ENCODE measurements around the gene DGKH.
A peak's percentile ranks its signal among the peaks of the same experiment; 100 is the strongest.

Gene DGKH

GRCh38 chr13:42048342-42048683 lies at the start of gene DGKH:
TSS of gene DGKH (plus strand) at chr13:42048648. CDS start at chr13:42048774, 126 bp downstream.
- DNase-seq (ENCODE audit: low read depth in 2 of 2) = no peak

- DNase-seq (ENCODE audit: low read depth in 2 of 2) = no peak
Observed at GRCh38 chr13:42000846-42001245, 47.6 kb upstream of the DGKH start.

DNA sequence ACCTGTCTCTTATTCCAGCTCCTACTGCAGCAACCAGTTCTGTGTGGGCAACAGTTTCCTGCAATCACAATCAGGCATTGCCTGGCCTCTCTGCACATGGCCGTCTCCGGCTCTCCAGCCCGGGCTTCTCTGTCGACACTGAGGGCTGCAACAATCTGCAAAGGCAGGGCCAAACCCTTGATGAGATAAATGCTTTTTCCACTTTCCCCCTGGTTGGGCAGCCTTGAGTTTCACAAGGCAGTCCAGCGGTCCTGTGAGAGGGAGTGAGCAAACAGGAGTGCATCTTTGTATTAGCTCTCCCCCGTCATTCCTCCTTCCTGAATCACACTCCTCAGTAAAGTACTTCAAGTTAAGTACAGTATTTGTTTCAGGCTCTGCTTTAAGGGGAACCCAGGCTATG lies 46.9 kb upstream of the DGKH start:
- no peak for DNase-seq (ENCODE audit: low read depth in 2 of 2)

DNA sequence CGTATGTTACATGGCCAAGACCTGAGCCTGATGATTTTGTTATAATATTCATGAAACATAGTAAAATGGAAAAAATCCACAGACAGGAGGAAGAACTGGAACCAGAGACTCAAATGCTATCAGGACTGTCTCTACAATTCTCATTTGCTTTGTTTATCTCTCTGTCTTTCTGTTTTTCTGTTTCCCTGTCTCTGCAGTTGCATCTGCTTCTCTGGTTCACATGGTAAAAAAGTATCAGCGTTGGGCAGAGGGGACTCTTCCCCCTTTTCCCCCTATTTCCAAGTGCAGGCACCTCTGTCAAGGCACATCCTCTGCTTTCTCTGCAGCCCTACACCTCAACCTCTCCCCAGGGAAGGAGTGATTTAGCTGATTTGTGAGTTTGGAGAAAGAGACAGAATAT lies 46.4 kb upstream of the DGKH start:
- DNase-seq (ENCODE audit: low read depth in 2 of 2) = no peak

GRCh38 chr13:42007844-42008243 lies 40.6 kb upstream of the DGKH start:
- no peak for DNase-seq (ENCODE audit: low read depth in 2 of 2)

- DNase-seq (ENCODE audit: low read depth in 2 of 2) = no peak
Observed at GRCh38 chr13:42009057-42009456, 39.4 kb upstream of the DGKH start.

DNA sequence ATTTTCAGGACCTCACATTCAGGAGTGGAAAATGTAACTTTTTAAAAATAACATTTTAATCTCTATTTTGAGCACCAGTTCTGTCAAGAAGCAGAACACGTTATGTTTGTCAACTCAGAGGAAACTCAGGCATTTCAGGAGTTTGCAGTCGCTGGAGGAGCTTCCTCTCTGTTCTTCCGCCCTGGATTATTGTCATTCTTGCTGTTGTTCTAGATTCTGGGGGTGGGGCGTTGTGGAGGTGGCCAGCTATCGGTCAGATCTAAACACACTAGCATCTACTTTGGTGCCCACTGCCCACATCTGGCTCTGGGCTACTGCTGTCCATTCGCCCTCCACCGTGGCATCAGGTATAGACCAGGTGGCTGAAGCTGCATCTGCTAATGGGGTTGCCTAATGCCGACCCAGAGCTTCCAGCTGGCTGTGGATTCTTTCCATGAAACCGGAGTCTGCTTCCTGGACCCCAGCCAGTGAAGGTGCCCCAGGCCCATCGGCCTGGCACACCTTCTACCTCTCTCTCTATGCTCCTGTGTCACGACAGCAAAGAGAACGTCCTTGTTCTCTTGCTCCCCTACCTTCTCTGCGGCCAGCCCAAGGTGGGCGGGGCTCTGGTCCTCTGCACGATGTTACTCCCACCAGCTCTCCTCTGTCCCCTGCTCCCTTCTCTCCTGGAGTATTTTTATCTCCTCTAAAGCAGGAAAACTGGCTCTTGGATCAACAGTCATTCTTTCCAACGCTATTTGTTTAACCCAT lies 36.7 kb upstream of the DGKH start:
- DNase-seq (ENCODE audit: low read depth in 2 of 2) = no peak

DNA sequence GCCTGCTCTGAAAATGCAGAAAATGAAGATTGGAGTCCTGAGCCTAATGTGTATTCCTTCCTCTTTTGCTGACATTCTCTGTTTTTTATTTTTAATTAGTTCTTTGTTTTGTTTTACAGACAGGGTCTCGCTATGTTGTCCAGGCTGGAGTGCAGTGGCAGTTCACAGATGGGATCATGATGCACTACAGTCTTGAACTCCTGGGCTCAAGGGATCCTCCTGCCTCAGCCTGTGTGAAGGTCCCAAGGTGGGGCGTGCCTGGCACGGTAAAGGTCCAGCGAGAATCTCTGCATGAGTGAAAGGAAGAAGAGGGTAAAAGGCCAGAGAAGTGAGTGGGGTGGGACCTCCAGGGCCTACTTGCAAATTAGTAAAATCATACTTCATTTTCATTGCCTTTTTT lies 34.3 kb upstream of the DGKH start:
- no peak for DNase-seq (ENCODE audit: low read depth in 2 of 2)

GRCh38 chr13:42017264-42017663 lies 31.2 kb upstream of the DGKH start:
- no peak for DNase-seq (ENCODE audit: low read depth in 2 of 2)

DNA sequence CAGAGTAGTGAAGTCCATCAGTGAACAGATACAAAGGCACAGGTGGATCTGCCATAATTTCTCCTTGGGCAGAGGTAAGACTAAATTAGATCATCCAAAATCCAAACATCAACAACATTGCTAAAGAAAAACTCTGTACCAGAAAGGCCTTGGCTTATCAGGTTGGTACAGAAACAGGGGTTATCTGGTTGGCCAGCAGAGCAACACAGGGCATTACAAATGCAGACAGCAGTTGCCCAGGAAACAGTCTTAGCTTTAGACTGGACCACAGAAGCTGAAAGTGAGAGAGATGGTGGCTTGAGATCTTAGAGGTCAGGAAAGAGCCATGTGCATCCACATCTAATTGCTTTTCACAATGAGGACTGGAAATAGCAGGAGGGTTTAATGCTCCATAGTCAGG lies 26.6 kb upstream of the DGKH start:
- DNase-seq (ENCODE audit: low read depth in 2 of 2) = no peak

- no peak for DNase-seq (ENCODE audit: low read depth in 2 of 2)
Observed at GRCh38 chr13:42022336-42022735, 26.1 kb upstream of the DGKH start.

- DNase-seq (ENCODE audit: low read depth in 2 of 2) = no peak
Observed at GRCh38 chr13:42022796-42023493, 25.5 kb upstream of the DGKH start.

- DNase-seq (ENCODE audit: low read depth in 2 of 2) = no peak
Observed at GRCh38 chr13:42027286-42027685, 21.2 kb upstream of the DGKH start.

DNA sequence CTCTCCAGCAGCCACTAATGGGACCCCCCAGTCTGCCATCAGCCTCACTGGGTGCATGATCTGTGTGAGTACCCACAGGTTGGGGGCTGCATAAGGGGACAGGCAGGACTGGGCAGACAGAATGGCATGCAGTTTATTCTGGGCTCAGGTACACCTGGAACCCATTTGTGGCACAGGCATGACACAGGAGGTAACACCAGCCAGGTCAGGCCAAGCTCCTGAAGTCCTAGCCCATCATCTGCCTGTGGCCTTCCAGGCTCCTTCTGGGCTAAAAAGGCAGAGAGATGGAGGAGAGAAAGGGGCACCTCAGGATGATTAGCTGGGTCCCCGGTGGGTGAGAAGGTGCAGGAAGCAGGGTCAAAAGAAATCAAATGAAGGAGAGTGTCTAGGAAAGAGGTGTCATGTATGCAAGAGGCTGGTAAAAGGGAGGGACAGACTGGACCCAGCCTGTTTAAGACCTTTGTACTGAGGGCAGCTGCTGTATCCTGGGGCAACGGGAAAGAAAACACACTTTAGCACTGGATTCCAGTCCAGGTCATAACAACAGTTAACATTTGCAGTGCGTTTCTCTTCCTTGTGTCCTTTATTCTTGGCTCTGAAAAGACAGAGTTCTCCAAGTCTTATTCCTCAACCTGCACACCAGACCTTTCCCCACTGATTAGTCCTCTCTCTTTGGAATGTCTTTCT lies 20.2 kb upstream of the DGKH start:
- DNase-seq (ENCODE audit: low read depth in 2 of 2) = no peak

- DNase-seq (ENCODE audit: low read depth in 2 of 2) = no peak
Observed at GRCh38 chr13:42035905-42036521, 12.4 kb upstream of the DGKH start.

GRCh38 chr13:42036711-42037110 lies 11.7 kb upstream of the DGKH start:
- no peak for DNase-seq (ENCODE audit: low read depth in 2 of 2)

- DNase-seq (ENCODE audit: low read depth in 2 of 2) = no peak
Observed at GRCh38 chr13:42038661-42039456, 9.6 kb upstream of the DGKH start.

DNA sequence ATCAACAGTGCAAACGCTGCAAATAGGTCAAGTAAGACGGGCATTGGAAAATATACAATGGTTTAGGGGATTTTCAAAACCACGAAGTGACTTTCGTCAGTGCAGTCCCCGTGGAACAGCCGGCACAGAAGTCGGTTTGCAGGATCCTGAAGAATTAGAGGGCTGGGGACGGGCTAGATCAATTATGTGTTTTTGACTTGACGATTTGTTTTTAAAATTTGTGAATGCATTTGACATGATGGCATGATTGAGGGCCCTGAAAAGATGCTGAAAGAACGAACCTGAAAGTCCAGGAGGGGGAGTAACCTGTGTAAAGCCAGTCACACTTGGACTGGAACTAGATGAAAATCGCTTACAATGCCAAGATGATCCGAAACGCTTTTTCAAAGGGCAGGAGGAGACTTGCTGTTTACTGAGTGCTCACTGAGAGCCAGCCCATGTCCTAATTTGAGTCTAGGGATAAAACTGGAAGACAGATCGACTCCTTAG lies 8.9 kb upstream of the DGKH start:
- no peak for DNase-seq (ENCODE audit: low read depth in 2 of 2)

DNA sequence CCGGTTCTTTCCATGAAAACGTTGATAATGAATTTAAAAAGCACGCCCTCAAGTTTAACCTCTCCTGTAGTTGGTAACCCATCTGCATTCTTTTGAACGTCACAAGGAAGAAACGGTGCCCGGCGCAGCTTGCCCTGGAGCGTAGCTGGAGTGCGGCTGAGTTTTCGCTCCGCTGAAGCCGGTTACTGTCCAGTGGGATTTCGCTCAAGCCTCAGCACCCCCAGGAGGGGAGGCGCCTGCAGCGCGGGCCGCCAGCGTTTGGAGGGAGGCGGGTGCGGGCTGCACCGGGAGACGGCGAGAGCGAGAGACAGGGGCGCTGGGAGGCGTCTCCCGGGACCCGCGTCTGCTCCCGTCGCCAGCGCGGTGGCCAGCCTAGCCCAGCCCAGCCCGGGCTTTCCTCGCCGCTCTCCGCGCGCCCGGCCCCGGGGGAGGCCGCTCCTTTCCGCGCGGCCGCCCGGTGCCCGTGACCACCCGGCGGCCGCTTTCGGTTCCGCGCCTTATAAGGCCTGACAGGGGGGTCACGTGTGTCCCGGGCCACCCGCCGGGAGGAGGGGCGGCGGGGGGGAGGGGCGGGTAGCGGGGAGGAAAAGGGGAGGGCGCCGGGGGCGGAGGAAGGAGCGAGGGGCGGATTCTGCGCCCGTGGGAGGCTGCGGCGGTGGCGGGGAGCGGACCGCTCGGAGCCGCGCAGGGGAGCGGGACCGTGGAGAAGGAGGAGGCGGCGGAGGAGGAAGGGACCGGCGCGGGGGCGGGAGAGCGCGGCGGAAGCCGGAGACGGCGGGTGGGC lies 8.3 kb upstream of the DGKH start:
- peak; percentile 77 to 84 for DNase-seq (ENCODE audit: low read depth in 2 of 2)

DNA sequence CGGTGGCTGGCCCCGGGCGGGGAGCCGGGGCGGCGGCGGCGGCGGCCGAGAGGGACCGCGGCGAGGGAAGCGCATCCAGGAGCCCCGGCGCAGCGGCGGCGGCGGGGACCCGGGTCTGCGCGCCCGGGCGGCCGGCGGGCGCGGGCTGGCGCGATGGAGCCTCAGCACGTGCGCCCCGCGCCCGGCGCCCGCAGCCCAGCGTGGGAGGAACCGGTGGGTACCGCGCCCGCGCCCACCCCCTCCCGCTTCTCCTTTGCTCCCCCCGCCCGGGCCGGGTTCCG lies 7.8 kb upstream of the DGKH start:
- DNase-seq (ENCODE audit: low read depth in 2 of 2) = no peak

Data from stimulated activated CD4-positive, alpha-beta T cell treated with anti-CD3 and anti-CD28 coated beads, Interleukin-1b, Interleukin-23, amount 100 ng/mL, for 1 hour (primary cell).